GM12891 (cell line): ENCODE measurements around the gene PKP2.

Experiments used
- POLR2A ChIP-seq: IDR thresholded peaks from 2 replicates; pipeline ENCODE4 v1.6.1; 2011; ENCODE audit warnings: low read depth, low read length, control low read depth
- POLR2AphosphoS5 ChIP-seq: IDR thresholded peaks from 2 replicates; pipeline ENCODE4 v1.6.1; 2011; ENCODE audit warnings: low read depth, low read length, control low read depth
- SPI1 ChIP-seq: IDR thresholded peaks from 2 replicates; pipeline ENCODE4 v1.6.1; 2011; ENCODE audit warnings: low read depth, low read length, control low read depth
- TAF1 ChIP-seq: IDR thresholded peaks from 2 replicates; pipeline ENCODE4 v1.6.1; 2011; ENCODE audit warnings: low read depth, low read length, control low read depth

DNA sequence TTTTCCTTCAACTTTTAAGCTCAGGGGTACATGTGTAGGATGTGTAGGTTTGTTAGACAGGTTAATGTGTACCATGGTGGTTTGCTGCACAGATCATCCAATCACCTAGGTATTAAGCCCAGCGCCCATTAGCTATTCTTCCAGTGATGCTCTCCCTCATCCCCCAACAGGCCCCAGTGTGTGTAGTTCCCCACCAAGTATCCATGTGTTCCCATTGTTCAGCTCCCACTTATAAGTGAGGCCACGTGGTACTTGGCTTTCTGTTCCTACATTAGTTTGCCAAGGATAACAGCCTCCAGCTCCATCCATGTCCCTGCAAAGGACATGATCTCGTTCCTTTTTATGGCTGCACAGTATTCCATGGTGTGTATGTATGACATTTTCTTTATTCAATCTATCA lies 92.3 kb downstream of the PKP2 start:
- TF ChIP-seq POLR2A (no peak), POLR2AphosphoS5 (no peak), TAF1 (no peak), SPI1 (no peak)
